Vagina (tissue), 2 donors: ENCODE data around the gene KCNT2.

Experiments
- CTCF ChIP-seq, 3 experiments: fragments of 450-650 bp in 2 of 3; fragments of 200-600 bp in 1 of 3; sonication (generic) in 1 of 3; IDR thresholded peaks; one replicate each; pipeline ENCODE4 v1.5.1; 2017 to 2019; ENCODE audit warnings: antibody characterized with exemption in 3 of 3, mild to moderate bottlenecking in 2 of 3, moderate library complexity in 2 of 3
- POLR2A ChIP-seq, 2 donors: fragments of 450-650 bp; IDR thresholded peaks; one replicate each; pipeline ENCODE4 v1.6.1; 2017; ENCODE audit warnings: antibody characterized with exemption in 2 of 2, mild to moderate bottlenecking in 2 of 2, moderate library complexity in 2 of 2
- POLR2AphosphoS5 ChIP-seq, 2 donors: sonication (generic); formaldehyde crosslinking; IDR thresholded peaks; one replicate each; pipeline ENCODE4 v1.9.0; 2017; ENCODE audit warnings: antibody characterized with exemption in 2 of 2, mild to moderate bottlenecking in 2 of 2, low read depth in 1 of 2; ENCODE audit not compliant: insufficient read depth in 1 of 2

GRCh38 chr1:196437671-196438070, 170.6 kb downstream of the KCNT2 start:
- no peak for TF ChIP-seq CTCF (IDR thresholded peaks at IDR 0.05)
- no peak for TF ChIP-seq POLR2A (IDR thresholded peaks at IDR 0.05)
- TF ChIP-seq POLR2AphosphoS5 (IDR thresholded peaks at IDR 0.05; ENCODE audit: insufficient read depth in 1 of 2, low read depth in 1 of 2) = no peak
